HL-60 (cell line): Measurements from ENCODE around the gene TOP3B.

Source experiments
- CTCF ChIP-seq: IDR thresholded peaks from one replicate; pipeline ENCODE4 v1.5.1; 2011; ENCODE audit warnings: low read length, control low read depth, inconsistent platforms; ENCODE audit not compliant: insufficient read depth
- POLR2AphosphoS5 ChIP-seq: IDR thresholded peaks from 2 replicates; pipeline ENCODE4 v1.6.1; 2012; ENCODE audit warnings: low read depth
- SPI1 ChIP-seq: IDR thresholded peaks from 2 replicates; pipeline ENCODE4 v1.6.1; 2012; ENCODE audit warnings: low read depth, mild to moderate bottlenecking, borderline replicate concordance

GRCh38 chr22:21938906-21939305 is 43.7 kb downstream of the TOP3B start:
- TF ChIP-seq CTCF = no peak
- TF ChIP-seq POLR2AphosphoS5 = no peak
- TF ChIP-seq SPI1 = no peak
